HG03103 (cell line): ENCODE results near the gene GZF1.

Source experiments
- ATAC-seq: cut with Tn5 transposase; IDR thresholded peaks from one replicate; pipeline ENCODE4 v1.9.1; 2021; ENCODE audit warnings: low read depth; ENCODE audit not compliant: unreplicated experiment

The GZF1 gene

GRCh38 chr20:23404196-23404595, 42.2 kb downstream of the GZF1 start:
- ATAC-seq, result no peak

DNA sequence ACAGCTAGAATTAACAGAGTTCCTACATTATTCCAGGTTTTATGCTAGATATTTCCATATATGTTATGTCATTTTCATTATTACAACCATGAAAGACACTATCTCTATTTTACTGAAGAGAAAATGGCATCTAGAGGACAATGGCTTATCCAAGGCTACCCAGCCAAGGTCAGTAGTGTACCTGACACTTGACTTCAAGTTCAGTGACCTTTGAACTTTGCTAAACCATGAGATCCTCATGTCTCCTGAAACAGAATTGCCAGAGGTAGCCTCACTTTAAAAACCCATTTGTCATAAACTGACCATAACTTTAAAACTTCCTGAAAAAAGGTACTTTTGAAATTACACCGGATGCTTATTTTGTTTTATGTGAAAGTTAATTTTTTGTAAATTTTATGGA, 44.9 kb downstream of the GZF1 start:
- ATAC-seq, result no peak

GRCh38 chr20:23407781-23408464, 45.9 kb downstream of the GZF1 start:
- ATAC-seq, result peak; percentile 70

GRCh38 chr20:23408957-23409356, 47.0 kb downstream of the GZF1 start:
- ATAC-seq, result no peak

DNA sequence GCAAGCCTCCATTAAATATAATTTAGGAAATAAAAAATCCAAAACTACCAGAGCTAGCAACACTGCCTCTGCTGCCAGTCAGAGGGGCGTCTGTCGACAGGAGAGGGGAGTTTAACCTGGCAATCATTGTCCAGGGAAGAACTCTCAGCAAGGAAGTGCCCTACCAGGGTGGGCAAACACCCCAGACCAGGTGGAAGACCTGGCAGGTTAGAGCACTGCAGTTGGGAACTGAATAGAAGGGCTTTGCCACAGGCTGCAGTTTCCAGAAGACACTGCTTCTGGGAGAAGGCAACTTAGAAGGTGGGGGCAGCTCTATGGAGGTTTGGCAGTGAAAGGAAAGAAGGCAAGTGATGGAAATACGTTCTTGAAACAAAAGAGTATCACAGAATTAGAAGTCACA, 47.8 kb downstream of the GZF1 start:
- ATAC-seq, result no peak

DNA sequence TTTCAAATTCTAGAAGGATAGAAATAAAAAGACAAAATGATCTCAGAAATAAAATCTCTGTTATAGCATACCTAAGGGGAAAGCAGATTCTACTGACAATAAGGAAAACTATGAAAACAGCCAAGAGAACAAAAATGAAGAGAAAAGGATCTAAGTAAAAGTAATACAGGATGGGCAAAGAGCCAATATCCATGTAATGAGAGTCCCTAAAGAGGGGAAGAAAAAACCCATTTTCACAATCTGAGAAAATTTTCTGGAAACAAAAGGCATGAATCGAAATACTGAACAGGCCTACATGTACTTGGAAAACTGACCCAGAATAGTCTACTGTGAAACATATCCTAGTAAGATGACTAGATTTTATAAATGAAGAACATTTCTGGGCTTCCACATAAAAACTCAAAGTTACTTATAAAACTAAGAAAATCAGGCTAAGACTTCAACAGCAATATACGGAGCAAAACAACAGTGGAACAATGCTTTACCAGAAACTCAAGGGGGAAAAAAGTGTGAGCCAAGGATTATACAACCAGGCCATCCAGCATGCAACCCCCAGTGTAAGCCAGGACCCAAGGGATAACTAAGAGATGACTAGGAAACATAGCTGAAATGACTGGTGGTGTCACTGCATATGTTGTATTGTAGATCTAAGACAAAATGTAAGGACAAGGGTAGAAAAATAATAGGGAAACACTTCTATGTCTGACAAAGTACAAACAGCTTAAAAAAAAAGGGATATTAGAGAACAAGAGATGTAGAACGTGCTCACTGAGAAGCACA, 49.1 kb downstream of the GZF1 start:
- ATAC-seq, result no peak

DNA sequence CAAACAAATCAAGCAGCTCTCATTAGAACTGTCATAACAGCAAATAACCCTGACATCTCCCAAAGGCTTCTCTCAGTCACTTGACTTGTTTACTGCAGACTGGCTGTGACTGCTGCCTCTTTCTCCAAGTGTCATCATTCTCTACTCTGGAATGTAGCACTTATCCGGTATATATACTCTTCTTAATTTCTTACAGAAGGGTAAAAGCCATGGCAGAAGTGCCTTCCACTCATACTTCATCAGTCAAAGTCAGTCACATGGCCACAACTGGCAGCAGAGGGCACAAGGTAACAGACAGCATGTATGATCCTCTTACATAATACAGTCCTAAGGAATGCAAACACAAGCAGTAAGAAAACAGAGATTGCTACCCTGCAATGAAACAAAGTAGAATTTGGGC, 50.0 kb downstream of the GZF1 start:
- no peak for ATAC-seq

DNA sequence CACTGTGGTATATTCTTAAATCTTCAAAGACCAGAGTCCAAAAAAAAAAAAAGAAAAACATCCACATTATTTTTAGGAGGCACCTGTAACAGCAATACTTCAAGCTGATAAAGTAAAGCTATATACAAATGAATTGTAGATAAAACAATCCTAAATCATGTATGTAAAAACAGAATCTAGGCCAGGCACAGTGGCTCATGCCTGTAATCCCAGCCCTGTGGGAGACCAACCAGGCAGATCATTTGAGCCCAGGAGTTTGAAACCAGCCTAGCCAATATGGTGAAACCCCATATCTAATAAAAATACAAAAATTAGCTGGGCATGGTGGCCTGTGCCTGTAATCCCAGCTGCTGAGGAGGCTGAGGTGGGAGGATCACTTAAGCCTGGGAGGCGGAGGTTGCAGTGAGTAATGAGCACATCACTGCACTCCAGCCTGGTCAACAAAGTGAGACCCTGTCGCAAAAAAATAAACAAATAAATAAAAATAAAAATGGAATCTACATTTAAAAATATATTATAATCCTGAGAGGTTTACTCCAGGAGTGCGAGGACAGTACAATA, 52.0 kb downstream of the GZF1 start:
- no peak for ATAC-seq

- ATAC-seq, result no peak
These were observed 52.7 kb downstream of the GZF1 start for GRCh38 chr20:23414526-23415188.

DNA sequence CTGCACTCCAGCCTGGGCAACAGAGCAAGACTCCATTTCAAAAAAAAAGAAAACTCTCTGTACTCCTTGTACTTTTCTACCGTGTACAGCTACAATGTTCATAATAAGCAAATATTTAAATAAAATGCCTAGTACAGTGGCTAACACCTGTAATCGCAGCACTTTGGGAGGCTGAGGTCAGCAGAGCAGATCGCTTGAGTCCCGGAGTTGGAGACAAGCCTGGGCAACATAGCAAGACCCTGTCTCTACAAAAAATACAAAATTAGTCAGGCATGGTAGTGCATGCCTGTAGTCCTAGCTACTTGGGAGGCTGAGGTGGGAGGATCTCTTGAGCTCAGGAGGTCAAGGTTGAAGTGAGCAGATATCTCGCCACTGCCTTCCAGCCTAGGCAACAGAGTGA, 53.6 kb downstream of the GZF1 start:
- ATAC-seq, result no peak

DNA sequence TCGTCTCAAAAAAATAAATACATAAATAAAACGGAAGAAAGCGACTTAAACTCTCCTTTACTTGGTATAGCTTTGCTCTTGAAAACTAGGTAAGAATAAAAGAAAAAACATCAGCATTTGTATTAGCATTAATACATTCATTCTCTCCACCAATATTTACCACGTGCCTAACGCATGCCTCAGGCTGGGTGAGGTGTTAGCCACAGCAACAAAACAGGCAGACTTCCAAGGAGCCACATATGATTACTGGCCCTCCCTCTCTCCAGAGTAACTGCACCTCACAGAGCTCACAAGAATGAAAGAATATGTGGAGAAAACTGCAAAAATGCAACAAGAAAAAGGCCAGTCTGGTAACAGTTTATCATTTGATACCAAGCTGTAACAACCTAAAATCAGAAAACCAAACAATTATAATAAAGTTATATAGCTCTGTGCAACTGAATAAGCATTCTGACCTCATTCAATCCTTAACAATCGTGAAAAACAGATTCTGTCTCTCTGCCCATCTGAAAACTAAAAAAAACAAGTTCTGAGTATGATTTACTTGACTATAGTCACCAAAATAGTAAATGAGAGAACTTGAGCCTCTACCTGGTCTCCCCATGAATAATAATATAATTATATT, 54.1 kb downstream of the GZF1 start:
- no peak for ATAC-seq

GRCh38 chr20:23417861-23418260, 55.9 kb downstream of the GZF1 start:
- ATAC-seq, result no peak

GRCh38 chr20:23419657-23419994, 57.6 kb downstream of the GZF1 start:
- no peak for ATAC-seq

- ATAC-seq, result no peak
These were observed 58.3 kb downstream of the GZF1 start for GRCh38 chr20:23419995-23420901.

DNA sequence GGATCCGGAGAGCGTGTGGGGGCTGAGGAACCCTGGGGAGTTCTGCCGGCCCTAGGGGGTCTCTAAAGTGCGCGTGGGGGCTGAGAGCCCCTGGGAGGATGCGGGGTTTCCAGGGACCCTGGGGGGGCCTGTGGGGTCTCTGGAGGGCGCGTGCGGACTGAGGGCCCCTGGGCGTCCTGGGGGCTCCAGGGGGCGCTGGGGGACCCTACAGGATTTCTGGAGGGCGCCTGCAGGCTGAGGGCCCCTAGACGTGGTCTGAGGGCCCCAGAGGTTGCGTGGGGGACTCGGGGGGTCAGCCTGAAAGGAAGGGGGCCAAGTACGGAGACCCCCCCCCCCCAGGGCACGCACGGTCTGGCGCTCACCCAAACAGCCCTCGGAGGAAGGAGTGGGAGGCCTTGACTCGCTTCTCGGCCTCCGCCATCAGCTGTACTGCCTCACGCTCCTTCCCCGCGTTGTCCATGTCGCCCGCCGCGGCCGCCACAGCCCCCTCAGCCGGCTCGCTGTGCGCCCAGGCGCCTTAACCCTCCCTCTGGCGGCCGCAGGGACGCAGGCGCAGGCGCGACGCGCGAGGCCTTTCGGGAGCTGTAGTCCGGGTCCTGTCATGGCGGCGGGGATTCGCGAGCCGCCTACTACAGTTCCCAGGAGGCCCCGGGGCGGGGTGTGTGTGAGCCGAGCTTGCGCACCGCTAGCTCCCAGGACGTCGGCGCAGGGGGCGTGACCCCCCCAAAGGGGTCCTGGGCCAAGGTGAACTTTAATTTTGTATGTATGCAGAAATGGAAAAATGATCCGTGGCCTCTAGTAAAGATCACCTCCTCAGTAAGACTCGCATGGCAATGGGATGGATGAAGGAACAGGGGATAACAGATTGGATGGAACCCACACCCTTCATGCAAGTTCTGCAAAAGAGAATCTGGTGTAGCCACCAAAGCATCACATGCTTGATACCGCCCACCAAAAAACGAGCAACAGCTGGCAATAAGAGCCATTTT, 59.3 kb downstream of the GZF1 start, which contains the start of gene NAPB:
NAPB (minus strand) TSS at position 546 of the 989 bp plus-strand sequence; CDS start at position 460, 86 bp downstream.
- peak; percentile 98 for ATAC-seq
